DOHH2 (cell line): ENCODE results near the gene PIK3R2.

Experiments used
- H3F3A ChIP-seq: fragments of 200-600 bp; sonication (generic), shearing (Covaris generic); 2 replicates; pipeline ENCODE4 v1.6.0; 2016; ENCODE audit warnings: antibody characterized with exemption, mild to moderate bottlenecking; ENCODE audit not compliant: control insufficient read depth, insufficient read depth
- H3K27ac ChIP-seq: fragments of 200-600 bp; sonication (generic); 2 replicates; pipeline ENCODE4 v1.5.1; 2014; ENCODE audit warnings: low read depth, mild to moderate bottlenecking, low read length, moderate library complexity
- H3K27me3 ChIP-seq: fragments of 200-600 bp; sonication (generic); 2 replicates; pipeline ENCODE4 v1.6.1; 2014; ENCODE audit warnings: mild to moderate bottlenecking, low read length, mixed read lengths; ENCODE audit not compliant: control insufficient read depth
- H3K36me3 ChIP-seq: fragments of 200-600 bp; sonication (generic); 2 replicates; pipeline ENCODE4 v1.6.1; 2014; ENCODE audit warnings: mild to moderate bottlenecking, low read length, moderate library complexity, mixed read lengths; ENCODE audit not compliant: control insufficient read depth
- H3K4me1 ChIP-seq: fragments of 200-600 bp; sonication (generic); 2 replicates; pipeline ENCODE4 v1.6.1; 2014; ENCODE audit warnings: mild to moderate bottlenecking, low read length, mixed read lengths; ENCODE audit not compliant: control insufficient read depth
- H3K4me2 ChIP-seq: fragments of 200-600 bp; sonication (generic); 2 replicates; pipeline ENCODE4 v1.6.0; 2014; ENCODE audit warnings: mild to moderate bottlenecking, low read length, moderate library complexity
- H3K4me3 ChIP-seq: fragments of 200-600 bp; sonication (generic); 2 replicates; pipeline ENCODE4 v1.5.1; 2014; ENCODE audit warnings: mild to moderate bottlenecking, low read length, mixed read lengths
- H3K79me2 ChIP-seq: fragments of 200-600 bp; sonication (generic); 2 replicates; pipeline ENCODE4 v1.6.1; 2014; ENCODE audit warnings: mild to moderate bottlenecking, low read length, mixed read lengths; ENCODE audit not compliant: control insufficient read depth
- H3K9me2 ChIP-seq: fragments of 200-600 bp; sonication (generic); replicated peaks from 2 replicates; pipeline ENCODE4 v1.6.1; 2014; ENCODE audit warnings: mild to moderate bottlenecking, low read length, mixed read lengths; ENCODE audit not compliant: control insufficient read depth
- H3K9me3 ChIP-seq: fragments of 200-600 bp; sonication (generic); 2 replicates; pipeline ENCODE4 v1.6.1; 2014; ENCODE audit warnings: antibody characterized with exemption, low read length, mixed read lengths; ENCODE audit not compliant: control insufficient read depth, insufficient read depth
- H4K20me1 ChIP-seq: fragments of 200-600 bp; sonication (generic); 2 replicates; pipeline ENCODE4 v1.6.0; 2014; ENCODE audit warnings: low read depth, mild to moderate bottlenecking, antibody characterized with exemption, low read length, moderate library complexity; ENCODE audit not compliant: control insufficient read depth, insufficient read depth
- EZH2phosphoT487 ChIP-seq: fragments of 200-600 bp; sonication (generic); IDR thresholded peaks from 2 replicates; pipeline ENCODE4 v1.6.1; 2017; ENCODE audit warnings: borderline replicate concordance, mild to moderate bottlenecking, antibody characterized with exemption, low read length, moderate library complexity, mixed read lengths
- TF ChIP-seq, protein P1 (sequence below): fragments of 200-600 bp; sonication (generic); IDR thresholded peaks from one replicate; pipeline ENCODE4 v1.5.1; 2014; ENCODE audit warnings: antibody characterized with exemption, mild to moderate bottlenecking, low read depth, low read length; ENCODE audit not compliant: poor library complexity, severe bottlenecking

Gene PIK3R2

DNA sequence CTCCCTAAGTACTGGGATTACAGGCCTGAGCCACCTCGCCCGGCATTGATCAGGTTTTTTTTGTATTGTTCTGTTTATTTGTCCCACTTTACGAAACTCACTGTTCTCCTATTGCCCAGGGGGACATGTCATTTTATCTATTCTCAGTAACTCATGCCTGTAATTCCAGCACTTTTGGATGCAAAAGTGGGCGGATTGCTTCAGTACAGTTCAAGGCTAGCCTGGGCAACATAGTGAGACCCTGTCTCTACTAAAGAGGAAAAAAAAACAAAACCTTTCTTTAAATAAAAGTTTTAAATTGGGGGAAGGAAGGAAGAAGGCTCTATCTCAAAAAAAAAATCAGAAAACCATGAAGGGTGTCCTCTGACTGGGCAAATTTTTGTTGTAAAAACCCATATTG lies 37.3 kb downstream of the PIK3R2 start:
- TF ChIP-seq EZH2phosphoT487 = no peak
- TF ChIP-seq, protein P1, sequence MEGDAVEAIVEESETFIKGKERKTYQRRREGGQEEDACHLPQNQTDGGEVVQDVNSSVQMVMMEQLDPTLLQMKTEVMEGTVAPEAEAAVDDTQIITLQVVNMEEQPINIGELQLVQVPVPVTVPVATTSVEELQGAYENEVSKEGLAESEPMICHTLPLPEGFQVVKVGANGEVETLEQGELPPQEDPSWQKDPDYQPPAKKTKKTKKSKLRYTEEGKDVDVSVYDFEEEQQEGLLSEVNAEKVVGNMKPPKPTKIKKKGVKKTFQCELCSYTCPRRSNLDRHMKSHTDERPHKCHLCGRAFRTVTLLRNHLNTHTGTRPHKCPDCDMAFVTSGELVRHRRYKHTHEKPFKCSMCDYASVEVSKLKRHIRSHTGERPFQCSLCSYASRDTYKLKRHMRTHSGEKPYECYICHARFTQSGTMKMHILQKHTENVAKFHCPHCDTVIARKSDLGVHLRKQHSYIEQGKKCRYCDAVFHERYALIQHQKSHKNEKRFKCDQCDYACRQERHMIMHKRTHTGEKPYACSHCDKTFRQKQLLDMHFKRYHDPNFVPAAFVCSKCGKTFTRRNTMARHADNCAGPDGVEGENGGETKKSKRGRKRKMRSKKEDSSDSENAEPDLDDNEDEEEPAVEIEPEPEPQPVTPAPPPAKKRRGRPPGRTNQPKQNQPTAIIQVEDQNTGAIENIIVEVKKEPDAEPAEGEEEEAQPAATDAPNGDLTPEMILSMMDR = no peak
- no peaks in the 10 kb centered on the region for H3K9me3 ChIP-seq
- H3K4me1 ChIP-seq = peaks cover 64% of the 10 kb centered on the region
- H3K4me3 ChIP-seq = no peak overlapping the region
- H3K36me3 ChIP-seq = peaks cover 10% of the 10 kb centered on the region
- H3K27ac ChIP-seq = peak overlapping the region; percentile 87
- no peaks in the 10 kb centered on the region for H3K9me2 ChIP-seq
- H4K20me1 ChIP-seq = no peaks in the 10 kb centered on the region; the same call in 1 of the 2 replicates
- no peak overlapping the region for H3K4me2 ChIP-seq
- H3F3A ChIP-seq = peaks cover 47% of the 10 kb centered on the region
- H3K27me3 ChIP-seq = no peaks in the 10 kb centered on the region
- peaks cover 15% of the 10 kb centered on the region for H3K79me2 ChIP-seq

DNA sequence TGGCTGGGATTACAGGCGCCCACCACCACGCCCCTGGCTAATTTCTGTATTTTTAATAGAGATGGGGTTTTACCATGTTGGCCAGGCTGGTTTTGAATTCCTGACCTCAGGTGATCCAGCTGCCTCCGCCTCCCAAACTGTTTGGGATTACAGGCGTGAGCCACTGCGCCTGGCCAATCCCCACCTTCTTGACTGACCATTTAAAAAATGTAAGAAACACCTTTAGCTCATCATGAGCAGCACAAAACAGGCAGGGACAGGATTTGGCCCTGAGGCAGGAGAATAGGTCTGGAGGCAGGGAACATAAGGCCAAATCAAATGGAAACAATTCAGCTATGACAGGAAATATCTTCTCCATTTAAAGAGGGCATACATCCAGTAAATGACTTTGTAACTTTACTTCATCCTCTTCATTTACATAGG lies 38.7 kb downstream of the PIK3R2 start:
- Histone ChIP-seq H3K4me3 (peak overlapping the region; percentile 79), H4K20me1 (no peaks in the 10 kb centered on the region; the same call in 1 of the 2 replicates), H3F3A (peaks cover 40% of the 10 kb centered on the region), H3K9me2 (no peaks in the 10 kb centered on the region), H3K4me1 (peaks cover 64% of the 10 kb centered on the region), H3K27me3 (no peaks in the 10 kb centered on the region), H3K9me3 (no peaks in the 10 kb centered on the region), H3K27ac (peak overlapping the region; percentile 87), H3K36me3 (peaks cover 20% of the 10 kb centered on the region), H3K4me2 (peak overlapping the region; percentile 89), H3K79me2 (peaks cover 15% of the 10 kb centered on the region)
- TF ChIP-seq EZH2phosphoT487 = no peak
- TF ChIP-seq, protein P1 = no peak

DNA sequence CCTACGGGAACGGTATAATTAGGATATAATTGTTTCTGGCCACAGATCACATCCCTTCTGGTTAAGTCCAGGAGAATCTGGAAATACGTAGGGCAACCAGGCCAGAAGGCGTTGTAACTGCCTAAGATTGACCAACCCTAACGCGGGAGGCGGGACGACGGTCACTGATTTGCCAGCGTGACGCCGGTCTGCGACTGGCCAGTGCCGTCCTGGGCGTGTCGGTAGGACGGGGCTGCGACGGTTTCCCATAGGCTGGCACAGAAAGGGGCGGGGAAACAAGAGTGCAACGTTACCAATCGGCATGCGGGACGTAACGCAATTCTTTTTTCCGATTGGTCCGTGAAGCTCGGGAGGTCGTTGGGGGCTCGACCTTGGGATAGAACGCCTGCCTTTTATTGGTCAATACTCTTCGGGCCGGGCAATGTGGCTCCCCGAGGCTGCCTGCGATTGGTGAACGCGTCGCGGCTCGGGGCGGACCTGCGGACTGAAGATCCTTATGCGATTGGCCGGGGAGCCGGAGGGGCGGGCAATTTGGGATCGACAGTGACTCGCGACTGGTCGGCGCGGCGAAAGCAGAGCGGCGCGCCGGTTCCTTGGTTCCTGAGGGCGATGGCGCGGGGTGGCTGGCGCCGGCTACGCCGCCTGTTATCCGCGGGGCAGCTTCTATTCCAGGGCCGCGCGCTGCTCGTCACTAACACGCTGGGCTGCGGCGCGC lies 39.9 kb downstream of the PIK3R2 start, which contains the start of gene MPV17L2:
Gene MPV17L2 (plus strand): TSS at position 546 of the 715 bp plus-strand sequence. CDS start 64 bp downstream, at position 610.
- Histone ChIP-seq H3K36me3 (peaks cover 20% of the 10 kb centered on the region), H3K9me2 (no peaks in the 10 kb centered on the region), H3K4me3 (peak within 1 kb of the TSS; percentile 94), H3K4me1 (peaks cover 56% of the 10 kb centered on the region), H3K27ac (peak within 1 kb of the TSS; percentile 87), H3K27me3 (no peaks in the 10 kb centered on the region), H3K9me3 (no peaks in the 10 kb centered on the region), H4K20me1 (no peaks in the 10 kb centered on the region; the same call in 1 of the 2 replicates), H3K4me2 (peak within 1 kb of the TSS; percentile 91), H3K79me2 (peaks cover 15% of the 10 kb centered on the region), H3F3A (peaks cover 33% of the 10 kb centered on the region)
- TF ChIP-seq, protein P1 = no peak
- TF ChIP-seq EZH2phosphoT487 = no peak
